Lung microvascular endothelial cell (primary cell): Measurements from ENCODE around the gene DHRS4. TPM values are rescaled to one million over a fixed set of nuclear protein-coding genes. Genes with fewer than 3 reads are reported as not detected.
A peak's percentile ranks its signal among the peaks of the same experiment; 100 is the strongest.

Experiments used
- DNase-seq, 2 donors: peaks; one replicate each; pipeline versions ENCODE4 v3.0.0 to v3.0.0-alpha.2; 2010; ENCODE audit warnings: low read depth in 2 of 2
- total RNA-seq: library from RNA; depleted of rRNA; stranded (reverse); fragments of >200 nt; gene quantifications from 2 replicates; pipeline ENCODE4 v1.2.1, GENCODE V29; 2014

Gene DHRS4
- total RNA-seq = 42.7 and 43.4 TPM in 2 replicates

GRCh38 chr14:23953464-23954278 lies at the start of gene DHRS4:
Gene DHRS4, plus strand, starts transcription at chr14:23953770. Its CDS starts 19 bp downstream, at chr14:23953789.
- DNase-seq = peak; percentile 78 to 86

DNA sequence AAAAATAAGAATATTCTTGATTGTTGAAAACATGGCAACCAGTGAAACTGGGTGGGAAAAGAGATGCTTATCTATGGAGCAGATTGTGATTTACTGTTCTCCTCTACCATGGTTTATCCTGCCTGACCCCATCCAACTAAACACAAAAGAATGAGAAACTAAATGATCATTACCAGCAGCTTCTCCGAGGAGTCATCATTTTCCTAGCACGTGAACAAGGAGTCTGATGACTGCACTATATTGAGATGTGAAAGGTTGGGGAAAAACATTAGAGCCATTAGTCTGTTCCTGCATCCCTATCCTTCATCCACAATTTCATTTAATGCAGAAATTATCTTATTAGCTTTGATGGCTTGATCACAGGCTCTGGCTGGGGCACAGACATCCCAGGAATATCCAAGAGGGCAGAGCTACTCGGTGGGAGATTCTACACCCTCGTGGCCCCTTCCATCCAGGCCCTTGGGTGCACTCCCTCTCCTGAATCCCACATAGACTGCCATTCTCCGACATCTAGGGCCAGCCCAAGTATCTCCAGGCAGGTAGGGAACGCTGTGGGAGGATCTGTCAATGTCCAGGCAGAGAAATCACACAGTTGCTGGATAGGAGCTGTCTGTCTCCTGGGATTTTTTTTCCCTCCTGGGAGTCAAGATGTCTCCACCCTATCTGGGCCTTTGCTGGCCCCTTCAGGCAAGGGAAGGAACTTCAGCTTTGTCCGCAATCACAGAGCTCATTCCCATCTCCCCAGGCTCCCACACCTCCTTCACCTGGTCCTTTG lies 43.3 kb upstream of the DHRS4 start:
- DNase-seq = peak; percentile 55 to 61

DNA sequence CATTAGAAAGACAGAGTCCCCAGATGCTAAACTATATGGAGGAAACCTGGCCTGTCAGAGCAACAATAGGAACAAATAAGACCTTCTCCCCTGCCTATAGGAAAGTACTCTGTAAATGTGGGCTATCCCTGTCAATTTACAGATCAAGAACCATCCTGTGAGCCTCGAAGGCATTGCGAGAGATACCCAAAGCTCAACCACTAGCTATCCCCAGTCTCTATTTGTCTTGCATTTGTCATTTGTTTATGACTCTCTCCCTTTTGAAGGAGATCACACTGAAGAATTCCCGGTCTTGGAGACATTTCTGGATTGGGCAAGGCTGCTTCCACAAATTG lies 42.7 kb upstream of the DHRS4 start:
- no peak for DNase-seq

DNA sequence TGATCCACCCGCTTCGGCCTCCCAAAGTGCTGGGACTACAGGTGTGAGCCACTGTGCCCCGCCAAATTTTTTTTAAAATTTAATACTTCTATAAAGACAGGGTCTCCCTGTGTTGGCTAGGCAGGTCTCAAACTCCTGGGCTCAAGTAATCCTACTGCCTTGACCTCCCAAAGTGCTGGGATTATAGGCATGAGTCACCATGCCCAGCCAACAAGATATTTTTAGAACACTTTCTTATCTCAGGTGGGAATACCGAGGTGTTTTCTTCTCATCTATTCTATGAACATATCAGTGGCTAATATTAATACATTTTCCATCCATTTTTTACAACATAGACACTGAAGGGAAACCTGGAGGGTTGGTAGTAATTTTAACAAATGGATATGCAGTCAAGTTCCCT lies 38.0 kb upstream of the DHRS4 start:
- no peak for DNase-seq

DNA sequence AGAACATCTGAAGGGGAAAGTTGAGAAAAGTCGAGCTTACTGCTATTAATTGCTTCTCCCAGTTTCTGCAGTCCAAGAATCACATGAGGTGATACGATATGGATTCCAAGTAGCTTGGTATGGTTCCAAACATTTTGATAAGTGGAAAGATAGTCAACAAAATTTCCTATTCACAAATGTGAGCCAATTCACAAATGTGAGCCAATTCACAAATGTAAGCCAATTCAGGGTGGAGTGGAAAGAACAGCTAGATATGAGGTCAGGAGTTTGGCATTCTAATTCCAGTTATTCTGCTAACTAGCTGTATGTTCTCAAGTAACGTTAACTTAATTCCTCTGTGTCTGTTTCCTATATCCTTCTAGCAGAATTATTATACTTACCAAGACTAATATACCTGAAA lies 37.6 kb upstream of the DHRS4 start:
- DNase-seq = no peak

DNA sequence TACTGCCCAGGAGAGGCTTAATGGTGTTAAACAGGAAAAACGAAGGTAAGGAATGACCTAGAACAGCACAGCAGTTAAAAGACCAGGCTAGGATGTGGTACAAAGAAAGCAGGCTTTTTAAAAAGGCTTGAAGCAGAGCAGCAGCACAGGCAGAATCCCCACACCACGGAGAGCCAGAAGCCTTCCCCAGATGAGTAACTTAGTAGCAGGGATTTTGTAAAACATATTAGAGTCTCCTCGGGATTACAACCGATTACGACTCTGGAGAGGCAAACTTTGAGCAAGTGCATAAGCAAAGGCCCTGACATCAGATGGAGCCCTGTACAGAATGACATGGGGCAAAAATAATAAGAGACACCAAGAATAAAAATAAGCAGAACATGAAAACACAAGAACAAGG lies 37.1 kb upstream of the DHRS4 start:
- DNase-seq = no peak

GRCh38 chr14:23922545-23922944 lies 31.0 kb upstream of the DHRS4 start:
- no peak for DNase-seq

DNA sequence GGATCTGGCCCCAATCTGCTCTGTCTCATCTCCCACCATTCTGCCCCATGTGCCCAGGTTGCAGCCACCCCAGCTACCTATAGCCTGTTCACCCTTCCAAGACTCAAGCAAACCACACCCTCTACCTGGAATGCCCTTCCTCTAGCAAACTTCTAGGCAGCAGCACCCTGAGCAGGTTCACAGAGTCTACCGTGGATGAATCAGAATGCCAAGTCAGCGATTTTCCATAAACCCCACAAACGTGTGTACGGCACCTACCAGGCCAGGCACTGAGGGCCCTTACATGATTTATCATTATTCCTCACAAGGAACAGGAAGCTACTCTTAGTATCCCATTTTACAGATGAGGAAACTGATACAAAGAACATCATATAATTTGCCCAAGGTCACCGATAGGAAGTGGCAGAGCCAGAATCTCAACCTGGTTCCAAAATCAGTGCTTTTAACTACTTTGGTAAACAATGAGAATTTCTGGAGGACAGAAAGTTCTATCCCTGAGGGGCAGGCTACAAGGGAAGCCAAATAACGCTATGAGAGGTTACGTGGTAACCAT lies 28.0 kb upstream of the DHRS4 start:
- DNase-seq = no peak

DNA sequence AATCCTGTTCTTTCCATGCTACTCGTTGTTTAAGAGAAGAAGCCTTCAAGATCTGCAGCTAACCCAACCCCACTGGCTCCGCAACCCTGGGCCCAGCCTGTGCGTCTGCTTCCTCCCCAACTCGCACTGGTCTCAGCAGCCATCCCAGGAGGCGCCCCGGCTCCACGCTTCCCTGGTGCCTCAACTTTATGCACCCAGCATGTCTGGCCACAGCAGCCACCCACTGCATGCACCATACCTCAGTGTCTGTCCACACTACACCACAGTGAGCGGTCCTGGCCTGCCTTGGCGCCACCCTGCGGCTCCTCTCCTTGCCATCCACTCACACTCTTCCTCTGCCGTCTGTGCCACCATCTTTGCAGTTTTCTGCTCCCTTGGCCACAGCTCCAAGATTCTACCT lies 27.0 kb upstream of the DHRS4 start:
- no peak for DNase-seq

DNA sequence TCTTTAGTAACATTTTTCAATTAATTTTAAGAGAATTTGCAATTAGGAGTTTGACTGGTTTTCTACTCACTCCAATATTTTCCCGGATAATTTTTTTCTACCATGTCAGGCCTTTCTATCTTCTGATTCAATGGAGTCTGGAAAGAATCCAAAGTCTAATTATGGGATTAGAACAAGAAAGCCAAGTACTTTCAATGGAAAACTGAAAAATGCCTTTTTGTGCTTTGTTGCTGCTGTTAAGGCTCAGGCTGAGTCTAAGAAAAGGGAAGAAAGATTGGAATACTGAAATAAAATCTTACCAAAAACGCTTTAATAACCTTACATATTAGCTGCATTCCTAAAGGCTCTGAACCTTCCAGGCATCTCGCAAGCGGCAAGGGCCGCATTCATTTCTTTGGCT lies 24.4 kb upstream of the DHRS4 start:
- DNase-seq = no peak

GRCh38 chr14:23929822-23930294 lies 23.7 kb upstream of the DHRS4 start:
- peak; percentile 67 to 74 for DNase-seq

- DNase-seq = no peak
These were observed 22.8 kb upstream of the DHRS4 start for GRCh38 chr14:23930742-23931141.

- DNase-seq = no peak
These were observed 21.8 kb upstream of the DHRS4 start for GRCh38 chr14:23931721-23932289.

DNA sequence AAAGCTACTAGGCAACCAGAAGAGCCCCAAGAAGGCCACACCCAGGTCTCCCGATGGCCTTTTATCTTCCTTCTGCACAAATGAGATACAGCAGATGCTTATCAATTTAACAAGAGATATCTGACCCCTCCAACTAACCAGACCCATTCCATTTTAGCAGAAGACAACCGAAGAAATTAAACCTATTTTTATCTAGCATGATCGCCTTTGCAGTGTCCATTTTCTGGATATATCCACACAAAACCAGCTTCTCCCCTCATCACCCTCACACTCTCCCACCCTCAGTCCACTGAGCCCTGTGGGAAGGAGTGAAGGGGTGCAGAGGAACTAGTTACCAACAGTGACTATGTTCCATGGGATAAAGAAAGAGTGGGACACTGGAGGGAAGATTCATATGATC lies 20.9 kb upstream of the DHRS4 start:
- DNase-seq = no peak

- no peak for DNase-seq
These were observed 20.3 kb upstream of the DHRS4 start for GRCh38 chr14:23933108-23933741.

DNA sequence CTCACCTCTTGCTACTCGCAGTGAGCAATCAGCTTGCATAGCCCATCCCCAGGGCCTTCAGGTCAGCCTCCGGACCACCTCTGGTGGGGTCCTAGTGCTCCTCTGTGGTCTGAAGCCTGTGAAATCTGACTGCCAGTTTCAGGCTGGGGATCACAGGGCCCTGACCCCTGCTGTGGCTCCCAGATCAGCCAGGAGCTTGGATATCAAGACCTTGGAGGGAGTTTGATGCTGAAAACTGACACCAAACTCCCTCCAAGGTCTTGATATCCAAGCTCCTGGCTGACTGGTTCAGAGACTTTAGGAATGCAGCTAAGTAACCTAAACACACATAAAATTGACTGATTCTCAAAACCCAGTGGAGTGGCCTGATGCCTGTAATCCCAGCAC lies 19.8 kb upstream of the DHRS4 start:
- no peak for DNase-seq

GRCh38 chr14:23935158-23935557 lies 18.4 kb upstream of the DHRS4 start:
- no peak for DNase-seq

GRCh38 chr14:23936084-23936829 lies 17.3 kb upstream of the DHRS4 start:
- DNase-seq = no peak

DNA sequence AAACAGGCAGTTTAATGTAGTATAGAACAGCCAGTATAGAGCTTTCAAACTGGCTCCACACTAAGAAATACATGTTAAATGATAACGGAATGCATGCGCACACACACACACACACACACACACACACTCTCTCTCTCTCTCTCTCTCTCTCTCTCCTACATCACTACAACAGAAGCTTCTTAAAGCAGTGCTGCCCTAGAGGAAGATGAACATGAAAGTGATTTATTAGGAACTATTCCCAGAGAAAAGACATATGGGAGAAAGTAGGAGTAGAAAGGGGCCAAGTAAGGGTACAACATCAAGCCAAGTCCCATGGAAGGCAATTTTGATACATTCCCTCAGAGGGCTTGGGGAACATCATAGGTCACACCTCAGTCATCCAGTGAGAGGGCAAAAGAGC lies 16.4 kb upstream of the DHRS4 start:
- no peak for DNase-seq

DNA sequence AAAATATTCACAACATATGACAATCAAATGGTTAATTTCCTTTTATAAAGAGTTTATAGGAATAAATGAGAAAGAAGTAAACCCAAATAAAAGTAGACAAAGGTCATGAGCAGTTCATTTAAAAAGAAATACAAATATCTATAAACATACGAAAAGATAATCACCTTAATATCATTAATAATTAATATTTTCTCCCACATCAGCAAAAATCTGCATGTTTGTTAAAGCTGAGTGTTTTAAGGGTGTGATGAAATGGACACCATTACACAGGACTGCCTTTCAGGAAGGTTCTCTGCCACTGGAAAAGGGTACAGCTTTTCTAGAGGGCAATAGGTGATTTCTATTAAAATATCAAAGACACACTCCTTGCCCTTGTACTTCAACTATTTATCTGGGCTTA lies 14.7 kb upstream of the DHRS4 start:
- no peak for DNase-seq
